IMR-90 (cell line): Measurements from ENCODE around the gene DPF1. TPM values are rescaled to one million over a fixed set of nuclear protein-coding genes. Genes with fewer than 3 reads are reported as not detected.

Source experiments
- ATAC-seq: fragments of 200-7000 bp; cut with Tn5 transposase; 2 replicates; pipeline ENCODE4 v1.9.1; 2020; ENCODE audit warnings: low read depth, mild to moderate bottlenecking, moderate library complexity
- BruUV-seq: library from RNA; stranded (reverse); fragments of 400-500 nt; replicated peaks from 2 replicates; lab custom pipeline; 2021; lab: Mats Ljungman, UMichigan
- CTCF ChIA-PET: fragments of 300-600 bp; formaldehyde crosslinking; extraction: SDS; loops from one replicate; lab custom pipeline; 2021; ENCODE audit warnings: antibody characterized with exemption; lab: Yijun Ruan, JAX
- POLR2A ChIA-PET: fragments of 300-600 bp; sonication (Branson Sonifier 250); formaldehyde crosslinking; loops from one replicate; lab custom pipeline; 2022; ENCODE audit warnings: antibody characterized with exemption; ENCODE audit not compliant: unreplicated experiment; lab: Charles Lee
- DNase-seq: peaks from one replicate; pipeline ENCODE4 v3.0.0; 2013
- H2AFZ ChIP-seq: replicated peaks from 2 replicates; pipeline ENCODE3; 2013; ENCODE audit warnings: low read length, mild to moderate bottlenecking; ENCODE audit not compliant: poor library complexity
- H2AK5ac ChIP-seq: 2 replicates; pipeline ENCODE4 v1.6.1; 2013; ENCODE audit warnings: low read depth, low read length, inconsistent platforms
- H2AK9ac ChIP-seq: replicated peaks from 2 replicates; pipeline ENCODE3; 2013; ENCODE audit warnings: mild to moderate bottlenecking, low read depth, low read length, moderate library complexity; ENCODE audit not compliant: poor library complexity
- H2BK120ac ChIP-seq: 2 replicates; pipeline ENCODE4 v1.6.1; 2013; ENCODE audit warnings: low read depth, low read length, inconsistent platforms
- H2BK15ac ChIP-seq: 3 replicates; pipeline ENCODE4 v1.6.1; 2013; ENCODE audit warnings: low read depth, low read length, inconsistent platforms
- H2BK20ac ChIP-seq: 2 replicates; pipeline ENCODE4 v1.6.1; 2013; ENCODE audit warnings: low read depth, mild to moderate bottlenecking, inconsistent platforms, low read length, moderate library complexity
- H2BK5ac ChIP-seq: 2 replicates; pipeline ENCODE4 v1.6.1; 2013; ENCODE audit warnings: mild to moderate bottlenecking, low read depth, low read length, inconsistent platforms; ENCODE audit not compliant: poor library complexity, severe bottlenecking
- H3K14ac ChIP-seq: replicated peaks from 2 replicates; pipeline ENCODE4 v1.6.1; 2013; ENCODE audit warnings: low read depth, low read length, inconsistent platforms
- H3K18ac ChIP-seq: 2 replicates; pipeline ENCODE4 v1.6.1; 2013; ENCODE audit warnings: low read depth, low read length, control low read depth
- H3K23ac ChIP-seq: 2 replicates; pipeline ENCODE4 v1.6.1; 2013; ENCODE audit warnings: low read depth, low read length, inconsistent platforms
- H3K27ac ChIP-seq: 2 replicates; pipeline ENCODE4 v1.5.1; 2013; ENCODE audit warnings: mild to moderate bottlenecking, control low read depth, low read length; ENCODE audit not compliant: insufficient read depth
- H3K27me3 ChIP-seq: 2 replicates; pipeline ENCODE4 v1.6.1; 2013; ENCODE audit warnings: low read length; ENCODE audit not compliant: control insufficient read depth, insufficient read depth
- H3K36me3 ChIP-seq: 2 replicates; pipeline ENCODE4 v1.6.1; 2013; ENCODE audit warnings: low read length, mixed read lengths; ENCODE audit not compliant: control insufficient read depth, insufficient read depth
- H3K4ac ChIP-seq: 2 replicates; pipeline ENCODE4 v1.6.1; 2013; ENCODE audit warnings: low read depth, low read length, inconsistent platforms
- H3K4me1 ChIP-seq: 2 replicates; pipeline ENCODE4 v1.6.1; 2013; ENCODE audit warnings: low read length, mixed read lengths; ENCODE audit not compliant: control insufficient read depth, insufficient read depth
- H3K4me2 ChIP-seq: 2 replicates; pipeline ENCODE4 v1.6.1; 2013; ENCODE audit warnings: low read depth, mild to moderate bottlenecking, control low read depth, low read length, moderate library complexity
- H3K4me3 ChIP-seq: 2 replicates; pipeline ENCODE4 v1.5.1; 2013; ENCODE audit warnings: low read depth, mild to moderate bottlenecking, control low read depth, low read length, moderate library complexity; ENCODE audit not compliant: insufficient read depth
- H3K56ac ChIP-seq: 2 replicates; pipeline ENCODE4 v1.6.1; 2013; ENCODE audit warnings: low read length, inconsistent platforms; ENCODE audit not compliant: insufficient read depth; ENCODE audit errors: extremely low read depth
- H3K79me1 ChIP-seq, 2 experiments: 2 replicates each; pipeline ENCODE4 v1.6.1; 2013; ENCODE audit warnings: low read length in 2 of 2, inconsistent platforms in 1 of 2, low read depth in 1 of 2
- H3K9ac ChIP-seq: 2 replicates; pipeline ENCODE4 v1.6.1; 2013; ENCODE audit warnings: low read depth, low read length, control low read depth
- H3K9me1 ChIP-seq: 2 replicates; pipeline ENCODE4 v1.6.1; 2013; ENCODE audit warnings: low read length, inconsistent platforms; ENCODE audit not compliant: insufficient read depth
- H3K9me3 ChIP-seq: 2 replicates; pipeline ENCODE4 v1.6.1; 2013; ENCODE audit warnings: low read length; ENCODE audit not compliant: control insufficient read depth, insufficient read depth
- H4K20me1 ChIP-seq: 2 replicates; pipeline ENCODE4 v1.6.1; 2013; ENCODE audit warnings: low read length, inconsistent platforms; ENCODE audit not compliant: insufficient read depth
- H4K5ac ChIP-seq: 2 replicates; pipeline ENCODE4 v1.6.1; 2013; ENCODE audit warnings: mild to moderate bottlenecking, low read depth, low read length, control low read depth
- H4K8ac ChIP-seq, 2 experiments: 2 replicates each; pipeline ENCODE4 v1.6.1; 2013; ENCODE audit warnings: low read depth in 2 of 2, low read length in 2 of 2, control low read depth in 1 of 2, inconsistent platforms in 1 of 2
- H4K91ac ChIP-seq: 2 replicates; pipeline ENCODE4 v1.6.1; 2013; ENCODE audit warnings: low read depth, low read length, inconsistent platforms; ENCODE audit not compliant: insufficient read depth
- MAZ ChIP-seq: IDR thresholded peaks from 2 replicates; pipeline ENCODE4 v1.6.1; 2012; ENCODE audit warnings: low read depth, mild to moderate bottlenecking, low read length, improper control_type of control experiment, moderate library complexity, borderline replicate concordance
- RAD21 ChIP-seq: IDR thresholded peaks from 2 replicates; pipeline ENCODE4 v1.6.1; 2012; ENCODE audit warnings: low read length, improper control_type of control experiment
- WGBS, 2 experiments: methylation state at CpG; one replicate each; pipeline versions ENCODE4 v1.1.5 to v1.1.7; 2013; ENCODE audit warnings: missing lambda C conversion rate in 2 of 2; ENCODE audit not compliant: insufficient read length in 1 of 2; ENCODE audit errors: extremely low coverage in 2 of 2; 5-methylcytosine and 5-hydroxymethylcytosine counted together
- dilution Hi-C: fragments of 300-500 bp; cut with HindIII; formaldehyde crosslinking; loops from one replicate; pipeline ENCODE4 v1.14.3; 2018; ENCODE audit warnings: low sequenced_read_pairs; ENCODE audit not compliant: unreplicated experiment
- in situ Hi-C: fragments of 300-500 bp; cut with MboI; formaldehyde crosslinking; loops from 3 replicates; pipeline ENCODE4 v1.14.3; 2019; ENCODE audit warnings: low sequenced_read_pairs, inconsistent platforms, mixed read lengths
- intact Hi-C: fragments of 100-400 bp; cut with micrococcal nuclease; formaldehyde crosslinking; loops from 2 replicates; pipeline ENCODE4 v1.10.0; 2022
- polyA plus RNA-seq, 3 experiments: library from polyadenylated mRNA; depleted of rRNA; stranded (reverse); fragments of >200 nt; gene quantifications; 2 replicates each; pipeline ENCODE4 v1.2.3, GENCODE V29; 2012; ENCODE audit warnings: low replicate concordance in 1 of 3
- total RNA-seq: library from RNA; depleted of rRNA; stranded (reverse); fragments of >200 nt; gene quantifications from 2 replicates; pipeline ENCODE4 v1.2.3, GENCODE V29; 2012

DPF1 gene
- total and polyA plus RNA-seq, 2 of the 4 experiments (the other 2 are of a cell fraction) = 3.2 to 5.5 TPM

DNA sequence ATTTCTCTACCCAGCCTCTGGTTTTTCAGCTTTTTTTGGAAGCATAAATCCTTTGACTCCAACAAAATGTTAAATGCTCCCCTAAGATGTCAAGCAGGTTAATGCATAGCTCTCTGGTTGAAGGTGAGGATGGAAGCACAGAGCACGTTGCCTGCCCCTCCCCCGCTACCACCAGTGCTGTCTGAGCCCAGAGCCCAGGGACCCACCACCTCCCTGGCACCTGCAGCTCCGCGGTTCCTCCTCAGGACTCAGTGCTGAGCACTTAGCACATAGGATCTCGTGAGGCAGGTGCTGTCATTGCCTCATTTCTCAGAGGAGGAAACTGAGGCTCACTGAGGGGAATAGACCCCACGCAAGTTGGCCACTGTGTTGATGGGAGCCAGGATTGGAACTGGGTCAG, 48.6 kb downstream of the DPF1 start:
- no peak overlapping the region for H2BK15ac ChIP-seq
- H3K36me3 ChIP-seq = no peaks in the 10 kb centered on the region; the same call in 1 of the 2 replicates
- no peak overlapping the region for H2BK5ac ChIP-seq
- no peak overlapping the region for H3K9ac ChIP-seq
- ChIA-PET CTCF (no interaction called here), POLR2A (no interaction called here)
- no peak overlapping the region for H2AK5ac ChIP-seq
- H3K79me1 ChIP-seq = peaks cover 0 to 13% of the 10 kb centered on the region in 2 experiments; a peak in 1 of 4 replicates
- H3K23ac ChIP-seq = no peak overlapping the region
- H3K9me1 ChIP-seq = peaks cover 3% of the 10 kb centered on the region; the same call in 1 of the 2 replicates
- no peak overlapping the region for H2BK120ac ChIP-seq
- no peak overlapping the region for H3K18ac ChIP-seq
- no peak overlapping the region for H4K5ac ChIP-seq
- H3K4me1 ChIP-seq = no peaks in the 10 kb centered on the region
- TF ChIP-seq RAD21 (no peak), MAZ (no peak)
- H3K27ac ChIP-seq = no peak overlapping the region
- no peaks in the 10 kb centered on the region for H3K27me3 ChIP-seq
- dilution Hi-C loops = no loop called here
- no peak overlapping the region for H4K8ac ChIP-seq
- H4K20me1 ChIP-seq = no peaks in the 10 kb centered on the region; the same call in 1 of the 2 replicates
- in situ Hi-C loops = no loop called here
- no peak overlapping the region for H2BK20ac ChIP-seq
- ATAC-seq (no peak), DNase-seq (no peak)
- intact Hi-C loops = no loop called here
- no peak overlapping the region for H4K91ac ChIP-seq
- H3K4ac ChIP-seq = no peak overlapping the region
- WGBS, 2 experiments = 96% methylated on average over 4 of the region's 6 CpGs; no CpG with 5 or more reads in 1 of the 2 experiments
- no peaks in the 10 kb centered on the region for H3K9me3 ChIP-seq
- H2AFZ ChIP-seq = no peak overlapping the region
- no peak overlapping the region for H3K14ac ChIP-seq
- no peak overlapping the region for H3K56ac ChIP-seq
- H3K4me2 ChIP-seq = no peak overlapping the region
- BruUV-seq = no TSS peak
- H3K4me3 ChIP-seq = no peak overlapping the region
- no peak overlapping the region for H2AK9ac ChIP-seq
